Thyroid gland (tissue), 4 donors: ENCODE results near the gene ARL4C. TPM values are rescaled to one million over a fixed set of nuclear protein-coding genes. Genes with fewer than 3 reads are reported as not detected.

Source experiments
- DNase-seq, 2 donors: peaks; one replicate each; pipeline ENCODE4 v3.0.0-alpha.2; 2019
- H3K27ac ChIP-seq, 3 donors: fragments of 200-600 bp; sonication (generic); 1 replicate in 2 of 3; 2 replicates in 1 of 3; pipeline ENCODE4 v1.5.1; 2016 to 2019; ENCODE audit warnings: mild to moderate bottlenecking in 1 of 3, moderate library complexity in 1 of 3
- H3K27me3 ChIP-seq: fragments of 200-600 bp; sonication (generic); one replicate; pipeline ENCODE4 v1.5.1; 2019
- H3K36me3 ChIP-seq, 2 donors: fragments of 200-600 bp; sonication (generic); one replicate each; pipeline ENCODE4 v1.5.1; 2016 to 2019
- H3K4me1 ChIP-seq, 2 donors: fragments of 200-600 bp; sonication (generic); one replicate each; pipeline ENCODE4 v1.5.1; 2017 to 2019
- H3K4me3 ChIP-seq, 3 donors: fragments of 200-600 bp; sonication (generic); replicated peaks in 1 of 3; 1 replicate in 2 of 3; 2 replicates in 1 of 3; pipeline ENCODE4 v1.5.1; 2016; ENCODE audit warnings: mild to moderate bottlenecking in 1 of 3
- H3K9me3 ChIP-seq: fragments of 200-600 bp; sonication (generic); one replicate; pipeline ENCODE4 v1.5.1; 2017
- CTCF ChIP-seq, 6 experiments: fragments of 200-600 bp in 3 of 6; fragments of 450-650 bp in 3 of 6; sonication (generic) in 3 of 6; IDR thresholded peaks; one replicate each; pipeline ENCODE4 v1.5.1; 2016 to 2019; ENCODE audit warnings: antibody characterized with exemption in 6 of 6, mild to moderate bottlenecking in 2 of 6, inconsistent platforms in 1 of 6, moderate library complexity in 1 of 6
- POLR2A ChIP-seq, 2 donors: fragments of 450-650 bp; IDR thresholded peaks; one replicate each; pipeline ENCODE4 v1.6.1; 2017; ENCODE audit warnings: antibody characterized with exemption in 2 of 2, mild to moderate bottlenecking in 2 of 2, moderate library complexity in 1 of 2
- WGBS, 2 donors: methylation state at CpG; one replicate each; pipeline ENCODE4 v1.1.5; 2017; 5-methylcytosine and 5-hydroxymethylcytosine counted together
- intact Hi-C: fragments of 100-400 bp; cut with DNase I; formaldehyde crosslinking; loops from one replicate; pipeline ENCODE4 v1.15.1; 2023
- total RNA-seq, 4 donors: library from RNA; depleted of rRNA; stranded (reverse); fragments of >200 nt; gene quantifications; one replicate each; pipeline ENCODE4 v1.2.3, GENCODE V29; 2016

The ARL4C gene
- total RNA-seq, 4 donors from 2014 or later, result 1.5 to 6.3 (median 3.8) TPM

DNA sequence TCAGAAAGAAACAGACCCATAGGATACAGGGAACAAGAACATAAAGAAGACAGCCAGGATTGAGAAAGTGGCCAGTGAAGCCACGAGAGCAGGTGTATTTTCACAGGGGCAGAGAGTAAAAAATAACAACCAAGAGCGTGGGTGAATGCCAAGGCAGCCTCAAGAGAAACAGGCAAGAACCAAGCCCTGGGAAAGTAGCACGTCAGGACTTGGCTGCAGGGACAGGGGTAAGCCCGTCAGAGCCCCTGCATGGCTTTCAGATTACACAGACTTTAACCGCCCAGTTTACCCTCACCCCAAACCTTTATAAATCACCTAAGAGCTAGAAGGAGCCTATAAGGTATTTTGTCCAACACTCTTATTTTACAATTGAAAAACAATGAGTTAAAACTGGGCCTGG lies 43.7 kb downstream of the ARL4C start:
- TF ChIP-seq POLR2A (IDR thresholded peaks at IDR 0.05) (no peak), CTCF (IDR thresholded peaks at IDR 0.05) (no peak)
- 54 to 56% methylated on average over 5 of the region's 5 CpGs for WGBS, 2 donors

DNA sequence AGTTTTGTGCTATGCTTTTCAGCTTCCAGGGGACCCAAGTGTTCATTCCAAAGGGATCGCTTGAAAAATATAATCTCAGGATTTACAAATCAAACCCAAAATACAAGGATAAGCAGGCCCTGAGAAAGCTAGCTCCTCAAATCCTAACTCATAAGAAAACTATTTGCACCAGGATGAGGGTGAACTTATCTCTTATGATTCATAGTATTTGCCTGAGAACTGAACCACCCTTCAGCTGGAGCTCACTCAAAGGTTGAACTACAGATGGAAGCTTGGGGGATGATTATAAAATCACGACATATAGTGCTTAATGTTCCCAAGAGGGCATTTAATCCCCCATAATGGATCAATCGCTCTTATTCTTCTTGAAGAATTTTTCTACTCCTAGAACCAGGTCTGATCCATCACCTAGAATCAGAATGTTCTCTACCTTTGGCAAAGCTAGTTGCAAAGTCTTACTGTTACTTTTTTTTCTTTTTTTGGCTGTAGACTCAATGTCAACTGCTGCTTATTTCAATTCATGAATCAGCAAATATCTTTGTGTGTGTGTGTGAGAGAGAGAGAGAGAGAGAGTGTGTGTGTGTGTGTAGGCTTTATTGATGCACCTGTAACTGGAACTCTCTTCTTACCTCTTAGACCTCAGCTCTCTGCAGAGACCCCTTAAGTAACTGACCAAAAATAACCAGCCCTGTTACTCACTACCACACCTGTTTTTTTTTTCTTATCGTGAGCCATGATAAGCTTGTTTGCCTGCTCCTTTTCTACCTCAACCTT lies 44.8 kb downstream of the ARL4C start:
- intact Hi-C loops, result no loop called here
- no peaks in the 10 kb centered on the region for H3K9me3 ChIP-seq
- H3K36me3 ChIP-seq, result no peaks in the 10 kb centered on the region
- no peak overlapping the region for H3K27ac ChIP-seq
- WGBS, 2 donors, result 83 to 86% methylated on average over 4 of the region's 4 CpGs
- no peaks in the 10 kb centered on the region for H3K27me3 ChIP-seq
- H3K4me1 ChIP-seq, result peaks cover 0 to 3% of the 10 kb centered on the region in 2 donors
- no peak for DNase-seq
- no peak for TF ChIP-seq POLR2A (IDR thresholded peaks at IDR 0.05)
- H3K4me3 ChIP-seq, result no peak overlapping the region

More for the DNA sequence above, 43.7 kb downstream of the ARL4C start:
- Histone ChIP-seq H3K36me3 (no peaks in the 10 kb centered on the region), H3K27ac (no peak overlapping the region), H3K27me3 (no peaks in the 10 kb centered on the region), H3K9me3 (no peaks in the 10 kb centered on the region), H3K4me3 (no peak overlapping the region), H3K4me1 (peaks cover 0 to 3% of the 10 kb centered on the region in 2 donors)
- intact Hi-C loops, result no loop called here
- DNase-seq, result peak; percentile 21 to 77

DNA sequence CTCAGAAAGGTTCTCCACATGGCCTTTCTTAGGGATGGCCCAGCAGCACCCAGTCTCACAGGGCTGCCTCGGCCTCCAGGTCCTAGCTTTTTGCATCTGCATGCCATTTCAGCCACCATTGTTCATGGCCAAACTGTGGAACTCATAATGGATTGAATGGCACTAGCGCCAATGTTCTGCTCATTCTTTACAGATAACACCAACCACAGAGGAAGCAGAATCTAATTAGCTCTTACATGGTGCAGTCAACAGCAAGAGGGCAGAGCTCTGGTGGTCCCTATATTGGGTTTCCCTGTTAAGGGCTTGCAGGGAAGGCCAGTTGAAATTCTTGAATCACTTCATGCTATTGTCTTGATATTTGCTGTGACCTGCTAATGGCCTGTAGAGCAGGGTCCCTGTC lies 45.6 kb downstream of the ARL4C start:
- intact Hi-C loops, result no loop called here
- Histone ChIP-seq H3K27ac (no peak overlapping the region), H3K27me3 (no peaks in the 10 kb centered on the region), H3K4me1 (peaks cover 0 to 3% of the 10 kb centered on the region in 2 donors), H3K36me3 (no peaks in the 10 kb centered on the region), H3K4me3 (no peak overlapping the region), H3K9me3 (no peaks in the 10 kb centered on the region)
- DNase-seq, result no peak
- WGBS, 2 donors, result 94 to 100% methylated on average over 2 of the region's 2 CpGs
- TF ChIP-seq POLR2A (IDR thresholded peaks at IDR 0.05) (no peak), CTCF (IDR thresholded peaks at IDR 0.05) (no peak)

DNA sequence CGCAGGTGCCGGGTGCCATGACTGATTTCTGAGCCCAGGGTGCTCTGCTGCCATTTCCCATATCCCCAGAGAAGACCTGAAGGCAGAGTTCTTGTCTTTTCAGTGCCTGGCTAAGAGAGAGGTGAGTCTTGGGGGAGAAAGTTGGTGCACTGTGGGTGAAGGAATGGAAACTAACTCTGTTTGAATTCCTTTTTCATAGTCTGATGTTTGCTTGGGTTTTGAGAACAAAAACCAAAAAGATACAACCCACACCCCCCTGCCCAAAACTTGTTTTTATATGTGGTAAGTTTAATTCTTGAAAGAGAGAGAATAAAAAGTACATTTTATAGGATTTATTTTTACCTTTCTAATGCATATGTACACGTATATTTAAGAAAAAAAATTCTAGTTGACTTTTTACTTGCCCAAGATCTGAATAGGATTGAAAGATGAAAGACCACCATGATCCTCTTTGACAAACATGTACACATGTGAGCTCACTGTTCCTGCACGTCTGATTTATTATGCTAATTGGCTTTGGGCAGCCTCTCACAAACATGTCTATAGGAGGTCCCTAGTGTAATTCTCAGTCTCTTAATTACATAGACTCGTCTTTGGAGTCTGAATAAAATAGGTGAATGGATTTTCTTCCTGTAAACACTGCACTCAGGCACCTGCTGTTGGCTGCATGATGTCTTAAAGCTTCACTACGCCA lies 46.3 kb downstream of the ARL4C start:
- DNase-seq, result no peak
- H3K4me3 ChIP-seq, result no peak overlapping the region
- WGBS, 2 donors, result 77 to 80% methylated on average over 6 of the region's 6 CpGs
- H3K27ac ChIP-seq, result no peak overlapping the region
- intact Hi-C loops, result no loop called here
- H3K36me3 ChIP-seq, result no peaks in the 10 kb centered on the region
- no peak for TF ChIP-seq CTCF (IDR thresholded peaks at IDR 0.05)
- no peak for TF ChIP-seq POLR2A (IDR thresholded peaks at IDR 0.05)
- no peaks in the 10 kb centered on the region for H3K27me3 ChIP-seq
- H3K9me3 ChIP-seq, result no peaks in the 10 kb centered on the region
- peaks cover 0 to 3% of the 10 kb centered on the region in 2 donors for H3K4me1 ChIP-seq

GRCh38 chr2:234448506-234449184 lies 48.2 kb downstream of the ARL4C start:
- DNase-seq, result no peak
- intact Hi-C loops, result no loop called here
- Histone ChIP-seq H3K9me3 (no peaks in the 10 kb centered on the region), H3K27ac (no peak overlapping the region), H3K4me1 (peaks cover 0 to 7% of the 10 kb centered on the region in 2 donors), H3K27me3 (no peaks in the 10 kb centered on the region), H3K36me3 (no peaks in the 10 kb centered on the region), H3K4me3 (no peak overlapping the region)
- 40 to 45% methylated on average over 13 of the region's 13 CpGs for WGBS, 2 donors
- TF ChIP-seq CTCF (IDR thresholded peaks at IDR 0.05), result no peak
- no peak for TF ChIP-seq POLR2A (IDR thresholded peaks at IDR 0.05)
